CD4-positive, alpha-beta T cell (primary cell): ENCODE measurements around the gene SNX24. TPM values are rescaled to one million over a fixed set of nuclear protein-coding genes. Genes with fewer than 3 reads are reported as not detected.

Source experiments
- ATAC-seq: fragments of 200-7000 bp; cut with Tn5 transposase; one replicate; pipeline ENCODE4 v1.10.0; 2022; ENCODE audit warnings: mild to moderate bottlenecking; ENCODE audit not compliant: poor library complexity
- CTCF ChIA-PET: fragments of 350-600 bp; sonication (Branson Sonifier 250); formaldehyde crosslinking; loops from one replicate; lab custom pipeline; 2021; ENCODE audit warnings: antibody characterized with exemption, inconsistent platforms; lab: Charles Lee
- POLR2A ChIA-PET: fragments of 350-600 bp; sonication (Branson Sonifier 250); formaldehyde crosslinking; loops from one replicate; lab custom pipeline; 2021; ENCODE audit warnings: antibody characterized with exemption, inconsistent platforms; lab: Charles Lee
- DNase-seq, 14 experiments: peaks; one replicate each; pipeline ENCODE4 v3.0.0-alpha.2; 2013 to 2020; ENCODE audit warnings: mixed read lengths in 2 of 14
- H3K27ac ChIP-seq, 2 donors: one replicate each; pipeline versions ENCODE4 v1.5.1 to v1.7.0; 2013; ENCODE audit warnings: low read length in 2 of 2, low read depth in 1 of 2, mild to moderate bottlenecking in 1 of 2
- H3K27me3 ChIP-seq, 2 experiments: 1 replicate in 1 of 2; 2 replicates in 1 of 2; pipeline versions ENCODE4 v1.6.1 to v1.7.0; 2013; ENCODE audit warnings: low read length in 2 of 2, control low read depth in 1 of 2, mild to moderate bottlenecking in 1 of 2, moderate library complexity in 1 of 2; ENCODE audit not compliant: insufficient read depth in 2 of 2, control insufficient read depth in 1 of 2
- H3K36me3 ChIP-seq: one replicate; pipeline ENCODE4 v1.6.1; 2013; ENCODE audit warnings: low read length, control low read depth; ENCODE audit not compliant: insufficient read depth
- H3K4me1 ChIP-seq: one replicate; pipeline ENCODE4 v1.6.1; 2013; ENCODE audit warnings: low read length, control low read depth; ENCODE audit not compliant: insufficient read depth
- H3K4me3 ChIP-seq: one replicate; pipeline ENCODE4 v1.5.1; 2013; ENCODE audit warnings: mild to moderate bottlenecking, low read length, moderate library complexity
- H3K9me3 ChIP-seq, 2 experiments: 1 replicate in 1 of 2; 2 replicates in 1 of 2; pipeline versions ENCODE4 v1.6.1 to v1.7.0; 2013; ENCODE audit warnings: low read length in 2 of 2, mild to moderate bottlenecking in 2 of 2, control low read depth in 1 of 2, moderate library complexity in 1 of 2; ENCODE audit not compliant: control insufficient read depth in 1 of 2, insufficient read depth in 1 of 2
- H3K27ac Mint-ChIP-seq: one replicate; pipeline ENCODE4 v1.8.0; 2020; ENCODE audit warnings: mixed read lengths
- H3K27me3 Mint-ChIP-seq: one replicate; pipeline ENCODE4 v1.8.0; 2021; ENCODE audit warnings: mixed read lengths
- H3K36me3 Mint-ChIP-seq: one replicate; pipeline ENCODE4 v1.8.0; 2021; ENCODE audit warnings: low read depth, mixed read lengths
- H3K4me1 Mint-ChIP-seq: one replicate; pipeline ENCODE4 v1.8.0; 2021; ENCODE audit warnings: low read depth, mixed read lengths
- H3K4me3 Mint-ChIP-seq: one replicate; pipeline ENCODE4 v1.8.0; 2020; ENCODE audit warnings: mild to moderate bottlenecking, mixed read lengths
- H3K9me3 Mint-ChIP-seq: one replicate; pipeline ENCODE4 v1.8.0; 2020; ENCODE audit warnings: mixed read lengths
- CTCF ChIP-seq: fragments of 200-600 bp; IDR thresholded peaks from one replicate; pipeline ENCODE4 v1.8.0; 2022; ENCODE audit warnings: antibody characterized with exemption, mild to moderate bottlenecking
- intact Hi-C, 2 experiments: fragments of 100-400 bp; cut with DNase I in 1 of 2; cut with micrococcal nuclease in 1 of 2; formaldehyde crosslinking; loops; one replicate each; pipeline versions ENCODE4 v1.15.1 to v1.9.0; 2023 to 2025; cut with DNase I, micrococcal nuclease
- total RNA-seq, 174 experiments: library from RNA in 2 of 174; stranded (reverse) in 2 of 174; gene quantifications; one replicate each; pipeline ENCODE4 v1.2.3 and lab custom pipeline; 2021 to 2026

SNX24 gene
- total RNA-seq, 2 experiments from 2014 or later, result 2.3 to 3.0 TPM

- H3K4me3 Mint-ChIP-seq, result no peak overlapping the region
- Histone ChIP-seq H3K4me3 (no peak overlapping the region), H3K27ac (no peak overlapping the region), H3K27me3 (no peaks in the 10 kb centered on the region), H3K36me3 (no peaks in the 10 kb centered on the region), H3K4me1 (no peaks in the 10 kb centered on the region), H3K9me3 (no peaks in the 10 kb centered on the region)
- POLR2A ChIA-PET, result no interaction called here
- no peak for TF ChIP-seq CTCF
- no peaks in the 10 kb centered on the region for H3K4me1 Mint-ChIP-seq
- H3K27me3 Mint-ChIP-seq, result no peaks in the 10 kb centered on the region
- ATAC-seq (no peak), DNase-seq (no peak)
- H3K9me3 Mint-ChIP-seq, result no peaks in the 10 kb centered on the region
- H3K27ac Mint-ChIP-seq, result no peak overlapping the region
- no peaks in the 10 kb centered on the region for H3K36me3 Mint-ChIP-seq
- intact Hi-C loops, result loop anchor here in 1 of 2 experiments (10.0 kb wide), 1 partner anchor 720 kb away; no protein-coding TSS in a partner anchor
- CTCF ChIA-PET, result no interaction called here
Observed at GRCh38 chr5:122895141-122895540, 49.7 kb downstream of the SNX24 start.

- no peaks in the 10 kb centered on the region for H3K9me3 Mint-ChIP-seq
- Histone ChIP-seq H3K27me3 (no peaks in the 10 kb centered on the region), H3K36me3 (no peaks in the 10 kb centered on the region), H3K4me3 (no peak overlapping the region), H3K27ac (no peak overlapping the region), H3K4me1 (no peaks in the 10 kb centered on the region), H3K9me3 (no peaks in the 10 kb centered on the region)
- intact Hi-C loops, result loop anchor here in 1 of 2 experiments (10.0 kb wide), 1 partner anchor 718 kb away; no protein-coding TSS in a partner anchor
- H3K27ac Mint-ChIP-seq, result no peak overlapping the region
- ChIA-PET CTCF (no interaction called here), POLR2A (no interaction called here)
- TF ChIP-seq CTCF, result no peak
- ATAC-seq (no peak), DNase-seq (peak in 2 of 14 experiments; percentile 4 to 10)
- H3K4me1 Mint-ChIP-seq, result peaks cover under 1% of the 10 kb centered on the region
- H3K4me3 Mint-ChIP-seq, result no peak overlapping the region
- no peaks in the 10 kb centered on the region for H3K27me3 Mint-ChIP-seq
- no peaks in the 10 kb centered on the region for H3K36me3 Mint-ChIP-seq
Observed at GRCh38 chr5:122896598-122897282, 51.3 kb downstream of the SNX24 start.

GRCh38 chr5:122897283-122897602 lies 51.8 kb downstream of the SNX24 start:
- no peaks in the 10 kb centered on the region for H3K27me3 Mint-ChIP-seq
- H3K9me3 ChIP-seq, result no peaks in the 10 kb centered on the region
- POLR2A ChIA-PET, result no interaction called here
- H3K4me1 Mint-ChIP-seq, result peaks cover 5% of the 10 kb centered on the region
- no peak overlapping the region for H3K4me3 Mint-ChIP-seq
- no peak overlapping the region for H3K27ac ChIP-seq
- intact Hi-C loops, result loop anchor here in 1 of 2 experiments (10.0 kb wide), 1 partner anchor 718 kb away; no protein-coding TSS in a partner anchor
- no peak for TF ChIP-seq CTCF
- H3K4me3 ChIP-seq, result no peak overlapping the region
- no peak overlapping the region for H3K27ac Mint-ChIP-seq
- H3K27me3 ChIP-seq, result no peaks in the 10 kb centered on the region
- no peaks in the 10 kb centered on the region for H3K9me3 Mint-ChIP-seq
- DNase-seq (no peak), ATAC-seq (no peak)
- CTCF ChIA-PET, result no interaction called here
- no peaks in the 10 kb centered on the region for H3K36me3 ChIP-seq
- H3K36me3 Mint-ChIP-seq, result no peaks in the 10 kb centered on the region
- peaks cover 5% of the 10 kb centered on the region for H3K4me1 ChIP-seq
